ENCODE results near the gene FAM89A. TPM values are rescaled to one million over a fixed set of nuclear protein-coding genes. Genes with fewer than 3 reads are reported as not detected.
A peak's percentile ranks its signal among the peaks of the same experiment; 100 is the strongest.

Gene FAM89A
- total and polyA plus RNA-seq, 4 donors: 14.3 to 27.1 (median 23.2) TPM

DNA sequence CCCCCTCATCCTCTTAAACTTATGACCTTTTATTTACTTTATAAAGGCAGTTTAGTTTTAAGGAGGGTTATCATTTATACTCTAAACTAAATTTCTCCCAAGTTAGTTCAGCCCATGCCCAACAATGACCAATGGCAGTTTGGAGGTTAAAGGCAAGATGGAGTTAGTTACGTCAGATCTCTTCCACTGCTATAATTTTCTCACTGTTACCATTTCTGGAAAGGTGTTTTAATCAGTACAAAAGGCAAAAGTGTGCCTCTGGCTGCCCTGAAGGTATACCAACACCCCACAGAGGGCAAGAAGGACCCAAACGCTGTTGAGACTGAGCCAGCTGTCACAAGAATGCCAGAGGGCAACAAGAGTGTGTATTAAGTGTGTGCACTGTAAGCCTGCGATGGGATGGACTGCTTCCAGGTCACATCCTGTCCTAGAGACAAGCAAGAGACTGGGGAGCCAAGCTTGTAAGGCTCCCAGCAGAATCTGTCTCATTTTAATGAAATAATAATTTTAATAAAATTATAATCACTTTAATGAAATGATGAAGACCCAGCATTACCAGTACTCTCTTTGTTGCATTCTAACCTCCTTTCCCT is 32.5 kb upstream of the FAM89A start:
- WGBS, 2 donors: 49 to 74% methylated on average over 3 of the region's 3 CpGs
- peak; percentile 31 to 64 (median 38) for DNase-seq
- no peak for ATAC-seq (ENCODE audit: insufficient read depth, low FRiP score)
- Histone ChIP-seq H3K36me3 (ENCODE audit: control insufficient read depth in 4 of 4, insufficient read depth in 4 of 4, low read length in 4 of 4) (no peaks in the 10 kb centered on the region), H3K4me1 (ENCODE audit: control insufficient read depth in 5 of 5, insufficient read depth in 5 of 5, low read length in 5 of 5) (peaks cover 0 to 24% (median 8%) of the 10 kb centered on the region in 5 donors), H3K27me3 (ENCODE audit: control insufficient read depth in 3 of 3, insufficient read depth in 3 of 3, low read length in 2 of 3) (peaks cover 0 to 4% (median 0%) of the 10 kb centered on the region in 3 donors), H3K27ac (ENCODE audit: low read depth in 1 of 2, low read length in 1 of 2) (no peak overlapping the region), H3K9ac (ENCODE audit: insufficient read depth in 1 of 2, low read length in 2 of 2) (no peak overlapping the region), H3K4me3 (no peak overlapping the region), H3K9me3 (ENCODE audit: control insufficient read depth in 4 of 4, insufficient read depth in 3 of 4, low read length in 3 of 4) (peaks cover 0 to 5% (median 0%) of the 10 kb centered on the region in 4 donors)
- TF ChIP-seq CTCF (IDR thresholded peaks at IDR 0.05; ENCODE audit: control extremely low read depth, extremely low read depth): no peak

DNA sequence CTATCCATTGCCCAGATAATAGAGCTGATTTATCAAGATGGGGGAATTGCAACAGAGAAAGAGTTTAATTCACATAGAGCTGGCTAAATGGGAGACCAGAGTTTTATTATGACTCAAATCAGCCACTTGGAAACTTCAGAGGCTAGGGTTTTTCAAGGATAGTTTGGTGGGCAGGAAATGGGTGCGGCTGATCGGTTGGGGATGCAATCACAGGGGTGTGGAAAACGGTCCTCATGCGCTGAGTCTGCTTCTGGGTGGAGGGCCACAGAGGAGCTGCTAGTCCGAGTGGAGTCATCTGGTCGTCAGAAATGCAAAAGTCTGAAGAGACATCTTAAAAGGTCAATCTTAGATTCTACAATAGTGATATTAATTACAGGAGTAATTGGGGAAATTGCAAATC is 32.0 kb upstream of the FAM89A start:
- Histone ChIP-seq H3K27ac (ENCODE audit: low read depth in 1 of 2, low read length in 1 of 2) (no peak overlapping the region), H3K36me3 (ENCODE audit: control insufficient read depth in 4 of 4, insufficient read depth in 4 of 4, low read length in 4 of 4) (no peaks in the 10 kb centered on the region), H3K4me1 (ENCODE audit: control insufficient read depth in 5 of 5, insufficient read depth in 5 of 5, low read length in 5 of 5) (peaks cover 0 to 24% (median 8%) of the 10 kb centered on the region in 5 donors), H3K4me3 (no peak overlapping the region), H3K9me3 (ENCODE audit: control insufficient read depth in 4 of 4, insufficient read depth in 3 of 4, low read length in 3 of 4) (peaks cover 0 to 5% (median 0%) of the 10 kb centered on the region in 4 donors), H3K9ac (ENCODE audit: insufficient read depth in 1 of 2, low read length in 2 of 2) (no peak overlapping the region), H3K27me3 (ENCODE audit: control insufficient read depth in 3 of 3, insufficient read depth in 3 of 3, low read length in 2 of 3) (peaks cover 0 to 4% (median 0%) of the 10 kb centered on the region in 3 donors)
- TF ChIP-seq CTCF (IDR thresholded peaks at IDR 0.05; ENCODE audit: control extremely low read depth, extremely low read depth): no peak
- WGBS, 2 donors: 74 to 83% methylated on average over 6 of the region's 6 CpGs
- ATAC-seq (ENCODE audit: insufficient read depth, low FRiP score) (no peak), DNase-seq (no peak)

DNA sequence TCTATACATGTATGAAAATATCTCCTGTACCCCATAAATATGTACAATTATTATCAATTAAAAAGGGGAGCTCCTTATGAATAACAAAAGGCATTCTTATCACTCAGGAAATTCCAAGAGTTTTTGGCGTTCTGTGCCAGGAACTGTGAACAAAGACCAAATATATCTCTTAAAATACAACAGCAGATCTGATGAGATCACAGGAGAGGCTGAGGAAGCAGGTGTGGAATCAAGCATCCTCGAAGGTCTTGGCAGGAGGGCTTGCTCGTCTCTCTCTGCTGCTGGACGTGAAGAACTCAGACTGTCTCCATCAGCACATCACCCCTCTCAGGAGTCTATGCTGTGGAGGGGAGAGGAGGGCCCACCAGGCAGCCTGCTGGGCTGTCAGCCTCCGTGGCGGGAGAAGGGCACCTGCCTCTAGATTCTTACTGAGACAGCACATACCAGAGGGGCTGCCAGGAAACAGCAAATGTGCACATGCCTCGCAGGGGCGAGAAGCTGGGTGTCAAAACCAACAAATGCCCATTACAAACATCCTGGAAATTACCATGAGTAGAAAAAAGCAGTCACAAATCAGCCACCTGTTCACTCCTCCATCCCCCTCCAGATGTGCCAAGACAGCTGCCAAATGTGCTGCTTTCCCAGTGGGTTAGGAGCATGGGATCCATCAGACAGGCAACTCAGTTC is 30.8 kb upstream of the FAM89A start:
- H3K9me3 ChIP-seq (ENCODE audit: control insufficient read depth in 4 of 4, insufficient read depth in 3 of 4, low read length in 3 of 4): no peaks in the 10 kb centered on the region
- no peaks in the 10 kb centered on the region for H3K36me3 ChIP-seq (ENCODE audit: control insufficient read depth in 4 of 4, insufficient read depth in 4 of 4, low read length in 4 of 4)
- no peak overlapping the region for H3K9ac ChIP-seq (ENCODE audit: insufficient read depth in 1 of 2, low read length in 2 of 2)
- H3K4me3 ChIP-seq: no peak overlapping the region
- H3K27ac ChIP-seq (ENCODE audit: low read depth in 1 of 2, low read length in 1 of 2): no peak overlapping the region
- DNase-seq: no peak
- H3K4me1 ChIP-seq (ENCODE audit: control insufficient read depth in 5 of 5, insufficient read depth in 5 of 5, low read length in 5 of 5): peaks cover 0 to 24% (median 8%) of the 10 kb centered on the region in 5 donors
- ATAC-seq (ENCODE audit: insufficient read depth, low FRiP score): no peak
- no peak for TF ChIP-seq CTCF (IDR thresholded peaks at IDR 0.05; ENCODE audit: control extremely low read depth, extremely low read depth)
- H3K27me3 ChIP-seq (ENCODE audit: control insufficient read depth in 3 of 3, insufficient read depth in 3 of 3, low read length in 2 of 3): no peaks in the 10 kb centered on the region
- WGBS, 2 donors: 54 to 81% methylated on average over 8 of the region's 8 CpGs

Data from lung (tissue), 12 donors.